ENCODE measurements around the gene C16orf95. TPM values are rescaled to one million over a fixed set of nuclear protein-coding genes. Genes with fewer than 3 reads are reported as not detected.

The C16orf95 gene
- total RNA-seq, 4 donors from 2014 or later: 1.4 to 2.5 (median 1.9) TPM

DNA sequence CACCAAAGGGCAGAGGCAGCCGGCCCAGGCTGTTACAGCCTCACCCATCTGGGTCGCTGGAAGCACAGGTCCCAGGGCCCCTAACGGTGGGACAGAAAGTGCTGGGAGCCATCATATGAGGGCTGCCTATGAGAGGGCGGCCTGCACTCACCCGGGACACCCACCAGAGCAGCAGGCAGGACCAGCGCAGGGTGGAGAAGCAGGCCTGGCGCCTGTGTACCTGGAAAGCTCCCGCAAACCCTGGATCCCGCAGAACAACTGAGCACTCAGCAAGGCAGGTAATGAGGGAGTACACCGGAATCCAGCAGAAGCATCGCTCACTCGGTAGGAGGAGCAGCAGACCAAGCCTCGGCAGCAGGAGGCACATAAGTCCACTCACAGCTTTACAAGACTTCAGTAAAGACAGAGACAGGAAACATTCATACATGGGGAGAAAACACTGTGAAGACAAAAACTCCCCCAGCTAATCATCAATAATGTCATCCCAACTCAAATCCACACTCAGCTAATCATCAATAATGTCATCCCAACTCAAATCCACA, 31.5 kb upstream of the C16orf95 start:
- no peak overlapping the region for H3K4me3 ChIP-seq (ENCODE audit: low read depth, poor library complexity, severe bottlenecking)
- intact Hi-C loops (cut with DNase I; ENCODE audit: low total_unique reads): no loop called here
- DNase-seq (ENCODE audit: low spot score in 2 of 2): no peak
- TF ChIP-seq, protein P1, sequence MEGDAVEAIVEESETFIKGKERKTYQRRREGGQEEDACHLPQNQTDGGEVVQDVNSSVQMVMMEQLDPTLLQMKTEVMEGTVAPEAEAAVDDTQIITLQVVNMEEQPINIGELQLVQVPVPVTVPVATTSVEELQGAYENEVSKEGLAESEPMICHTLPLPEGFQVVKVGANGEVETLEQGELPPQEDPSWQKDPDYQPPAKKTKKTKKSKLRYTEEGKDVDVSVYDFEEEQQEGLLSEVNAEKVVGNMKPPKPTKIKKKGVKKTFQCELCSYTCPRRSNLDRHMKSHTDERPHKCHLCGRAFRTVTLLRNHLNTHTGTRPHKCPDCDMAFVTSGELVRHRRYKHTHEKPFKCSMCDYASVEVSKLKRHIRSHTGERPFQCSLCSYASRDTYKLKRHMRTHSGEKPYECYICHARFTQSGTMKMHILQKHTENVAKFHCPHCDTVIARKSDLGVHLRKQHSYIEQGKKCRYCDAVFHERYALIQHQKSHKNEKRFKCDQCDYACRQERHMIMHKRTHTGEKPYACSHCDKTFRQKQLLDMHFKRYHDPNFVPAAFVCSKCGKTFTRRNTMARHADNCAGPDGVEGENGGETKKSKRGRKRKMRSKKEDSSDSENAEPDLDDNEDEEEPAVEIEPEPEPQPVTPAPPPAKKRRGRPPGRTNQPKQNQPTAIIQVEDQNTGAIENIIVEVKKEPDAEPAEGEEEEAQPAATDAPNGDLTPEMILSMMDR (IDR thresholded peaks at IDR 0.05): no peak
- TF ChIP-seq POLR2A (IDR thresholded peaks at IDR 0.05): no peak
- 90 to 91% methylated on average over 13 of the region's 13 CpGs for WGBS, 2 donors

- intact Hi-C loops (cut with DNase I; ENCODE audit: low total_unique reads): no loop called here
- WGBS, 2 donors: 92 to 94% methylated on average over 13 of the region's 13 CpGs
Observed at GRCh38 chr16:87347932-87348615, 30.9 kb upstream of the C16orf95 start.

GRCh38 chr16:87346517-87347060, 29.4 kb upstream of the C16orf95 start:
- no peak overlapping the region for H3K4me3 ChIP-seq (ENCODE audit: low read depth, poor library complexity, severe bottlenecking)
- intact Hi-C loops (cut with DNase I; ENCODE audit: low total_unique reads): no loop called here
- 93 to 95% methylated on average over 21 of the region's 21 CpGs for WGBS, 2 donors
- no peak for DNase-seq (ENCODE audit: low spot score in 2 of 2)
- TF ChIP-seq POLR2A (IDR thresholded peaks at IDR 0.05): no peak
- TF ChIP-seq, protein P1 (IDR thresholded peaks at IDR 0.05): no peak

More at GRCh38 chr16:87347932-87348615, 30.9 kb upstream of the C16orf95 start:
- no peak for DNase-seq (ENCODE audit: low spot score in 2 of 2)
- TF ChIP-seq, protein P1 (IDR thresholded peaks at IDR 0.05): no peak
- TF ChIP-seq POLR2A (IDR thresholded peaks at IDR 0.05): no peak
- H3K4me3 ChIP-seq (ENCODE audit: low read depth, poor library complexity, severe bottlenecking): no peak overlapping the region

GRCh38 chr16:87345726-87346424, 28.7 kb upstream of the C16orf95 start:
- TF ChIP-seq POLR2A (IDR thresholded peaks at IDR 0.05): no peak
- TF ChIP-seq, protein P1 (IDR thresholded peaks at IDR 0.05): no peak
- intact Hi-C loops (cut with DNase I; ENCODE audit: low total_unique reads): no loop called here
- WGBS, 2 donors: 91 to 94% methylated on average over 28 of the region's 28 CpGs
- DNase-seq (ENCODE audit: low spot score in 2 of 2): no peak
- no peak overlapping the region for H3K4me3 ChIP-seq (ENCODE audit: low read depth, poor library complexity, severe bottlenecking)

GRCh38 chr16:87344931-87345631, 27.9 kb upstream of the C16orf95 start:
- H3K4me3 ChIP-seq (ENCODE audit: low read depth, poor library complexity, severe bottlenecking): no peak overlapping the region
- WGBS, 2 donors: 32 to 45% methylated on average over 12 to 17 of the region's 17 CpGs

More at GRCh38 chr16:87344931-87345631, 27.9 kb upstream of the C16orf95 start:
- TF ChIP-seq POLR2A (IDR thresholded peaks at IDR 0.05): no peak
- TF ChIP-seq, protein P1 (IDR thresholded peaks at IDR 0.05): no peak
- DNase-seq (ENCODE audit: low spot score in 2 of 2): no peak
- intact Hi-C loops (cut with DNase I; ENCODE audit: low total_unique reads): no loop called here

Measured in lower leg skin (tissue), 4 donors.